Loucy (cell line): ENCODE results near the gene SLC33A1.

Experiments
- H2AFZ ChIP-seq: fragments of 200-600 bp; sonication (generic); 2 replicates; pipeline ENCODE4 v1.6.0; 2016; ENCODE audit warnings: antibody characterized with exemption, mild to moderate bottlenecking, low read length, moderate library complexity
- H3F3A ChIP-seq: fragments of 200-600 bp; 2 replicates; pipeline ENCODE4 v1.6.0; 2016; ENCODE audit warnings: antibody characterized with exemption, low read depth, mild to moderate bottlenecking
- H3K27me3 ChIP-seq: fragments of 200-600 bp; sonication (generic); 2 replicates; pipeline ENCODE4 v1.6.1; 2014; ENCODE audit warnings: low read length, mild to moderate bottlenecking; ENCODE audit not compliant: insufficient read depth, poor library complexity, severe bottlenecking
- H3K36me3 ChIP-seq: fragments of 200-600 bp; sonication (generic); 2 replicates; pipeline ENCODE4 v1.6.1; 2016; ENCODE audit warnings: low read length; ENCODE audit not compliant: insufficient read depth
- H3K4me1 ChIP-seq: fragments of 200-600 bp; sonication (generic); 2 replicates; pipeline ENCODE4 v1.5.1; 2014; ENCODE audit warnings: low read length, mild to moderate bottlenecking; ENCODE audit not compliant: insufficient read depth, poor library complexity, severe bottlenecking
- H3K4me2 ChIP-seq: fragments of 200-600 bp; sonication (generic); 2 replicates; pipeline ENCODE4 v1.6.0; 2014; ENCODE audit warnings: antibody characterized with exemption, low read length, low read depth, mild to moderate bottlenecking; ENCODE audit not compliant: poor library complexity, severe bottlenecking
- H3K4me3 ChIP-seq: fragments of 200-600 bp; sonication (generic); 2 replicates; pipeline ENCODE4 v1.5.1; 2014; ENCODE audit warnings: low read length, mild to moderate bottlenecking, mixed read lengths; ENCODE audit not compliant: poor library complexity, severe bottlenecking
- H3K79me2 ChIP-seq: fragments of 200-600 bp; sonication (generic); 2 replicates; pipeline ENCODE4 v1.6.1; 2014; ENCODE audit warnings: low read length; ENCODE audit not compliant: insufficient read depth
- H3K9ac ChIP-seq: fragments of 200-600 bp; sonication (generic); 2 replicates; pipeline ENCODE4 v1.6.0; 2014; ENCODE audit warnings: mild to moderate bottlenecking, low read depth, low read length, moderate library complexity; ENCODE audit not compliant: poor library complexity, severe bottlenecking
- H3K9me2 ChIP-seq: fragments of 200-600 bp; sonication (generic); replicated peaks from 2 replicates; pipeline ENCODE4 v1.6.1; 2016; ENCODE audit warnings: low read depth, low read length, mixed read lengths
- H3K9me3 ChIP-seq: fragments of 200-600 bp; sonication (generic); 2 replicates; pipeline ENCODE4 v1.6.1; 2014; ENCODE audit warnings: mild to moderate bottlenecking, antibody characterized with exemption, low read length, low read depth; ENCODE audit not compliant: insufficient read depth
- H4K20me1 ChIP-seq: fragments of 200-600 bp; sonication (generic); 2 replicates; pipeline ENCODE4 v1.6.0; 2014; ENCODE audit warnings: antibody characterized with exemption, low read length, mild to moderate bottlenecking; ENCODE audit not compliant: insufficient read depth, poor library complexity, severe bottlenecking
- EZH2phosphoT487 ChIP-seq: fragments of 200-600 bp; IDR thresholded peaks from 2 replicates; pipeline ENCODE4 v1.6.1; 2018; ENCODE audit warnings: antibody characterized with exemption, mild to moderate bottlenecking, moderate library complexity, borderline replicate concordance
- TF ChIP-seq, protein P1 (sequence below): fragments of 200-600 bp; sonication (generic); conservative IDR thresholded peaks from 2 replicates; pipeline ENCODE4 v1.5.1; 2014; ENCODE audit warnings: mild to moderate bottlenecking, antibody characterized with exemption, low read length

The SLC33A1 gene

DNA sequence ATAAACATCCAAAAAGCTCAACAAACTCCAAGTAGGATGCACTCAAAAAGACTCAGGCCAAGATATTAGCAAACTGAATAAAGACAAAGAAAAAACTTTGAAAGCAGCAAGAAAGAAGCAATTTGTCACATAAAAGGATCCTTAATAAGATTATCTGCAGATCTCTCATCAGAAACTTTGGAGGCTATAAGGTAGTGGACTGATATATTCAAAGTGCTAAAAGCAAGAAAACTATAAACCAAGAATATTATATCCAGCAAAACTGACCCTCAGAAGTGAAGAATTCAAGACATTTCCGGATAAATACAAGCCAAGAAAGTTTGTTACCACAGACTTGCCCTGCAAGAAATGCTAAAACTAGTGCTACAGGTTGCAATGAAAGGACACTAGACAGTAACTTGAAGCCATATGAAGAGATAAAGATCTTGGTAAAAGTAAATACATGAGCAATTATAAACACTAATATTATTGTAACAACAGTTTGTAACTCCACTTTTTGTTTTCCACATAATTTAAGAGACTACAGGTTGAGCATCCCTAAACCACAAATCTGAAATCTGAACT is 71.8 kb downstream of the SLC33A1 start:
- Histone ChIP-seq H3K79me2 (no peaks in the 10 kb centered on the region), H4K20me1 (no peaks in the 10 kb centered on the region), H3K9me2 (no peaks in the 10 kb centered on the region), H3K27me3 (no peaks in the 10 kb centered on the region), H3K9me3 (peaks cover 9% of the 10 kb centered on the region), H3K4me3 (no peak overlapping the region), H3K4me2 (no peak overlapping the region), H2AFZ (no peak overlapping the region), H3K4me1 (peaks cover 8% of the 10 kb centered on the region), H3K36me3 (no peaks in the 10 kb centered on the region; the same call in 1 of the 2 replicates), H3K9ac (no peak overlapping the region), H3F3A (no peaks in the 10 kb centered on the region)
- TF ChIP-seq, protein P1, sequence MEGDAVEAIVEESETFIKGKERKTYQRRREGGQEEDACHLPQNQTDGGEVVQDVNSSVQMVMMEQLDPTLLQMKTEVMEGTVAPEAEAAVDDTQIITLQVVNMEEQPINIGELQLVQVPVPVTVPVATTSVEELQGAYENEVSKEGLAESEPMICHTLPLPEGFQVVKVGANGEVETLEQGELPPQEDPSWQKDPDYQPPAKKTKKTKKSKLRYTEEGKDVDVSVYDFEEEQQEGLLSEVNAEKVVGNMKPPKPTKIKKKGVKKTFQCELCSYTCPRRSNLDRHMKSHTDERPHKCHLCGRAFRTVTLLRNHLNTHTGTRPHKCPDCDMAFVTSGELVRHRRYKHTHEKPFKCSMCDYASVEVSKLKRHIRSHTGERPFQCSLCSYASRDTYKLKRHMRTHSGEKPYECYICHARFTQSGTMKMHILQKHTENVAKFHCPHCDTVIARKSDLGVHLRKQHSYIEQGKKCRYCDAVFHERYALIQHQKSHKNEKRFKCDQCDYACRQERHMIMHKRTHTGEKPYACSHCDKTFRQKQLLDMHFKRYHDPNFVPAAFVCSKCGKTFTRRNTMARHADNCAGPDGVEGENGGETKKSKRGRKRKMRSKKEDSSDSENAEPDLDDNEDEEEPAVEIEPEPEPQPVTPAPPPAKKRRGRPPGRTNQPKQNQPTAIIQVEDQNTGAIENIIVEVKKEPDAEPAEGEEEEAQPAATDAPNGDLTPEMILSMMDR, result no peak
- TF ChIP-seq EZH2phosphoT487, result no peak

DNA sequence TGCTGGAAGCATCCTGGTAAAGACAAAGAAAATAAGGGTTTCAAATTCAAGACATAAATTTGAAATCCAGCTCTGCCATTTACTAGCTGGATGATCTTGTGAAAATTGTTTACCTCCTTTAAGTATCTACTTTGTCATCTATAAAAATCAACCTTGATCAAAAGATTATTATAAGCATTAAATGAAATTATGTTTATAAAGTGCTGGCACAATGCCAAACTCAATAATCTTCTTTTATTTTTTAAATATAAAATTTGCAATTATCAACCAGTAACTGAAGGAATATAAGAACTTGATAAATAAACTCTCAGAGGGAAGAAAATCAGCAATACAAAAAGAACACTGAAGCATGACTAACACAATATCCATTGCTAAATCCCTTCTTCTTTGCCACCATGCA is 73.9 kb downstream of the SLC33A1 start:
- no peaks in the 10 kb centered on the region for H3K79me2 ChIP-seq
- no peak overlapping the region for H3K4me2 ChIP-seq
- H4K20me1 ChIP-seq, result no peaks in the 10 kb centered on the region
- H3K4me3 ChIP-seq, result no peak overlapping the region
- peaks cover 2% of the 10 kb centered on the region; the same call in 1 of the 2 replicates for H3K36me3 ChIP-seq
- no peaks in the 10 kb centered on the region for H3K9me2 ChIP-seq
- H3K9me3 ChIP-seq, result peaks cover 9% of the 10 kb centered on the region
- H3K4me1 ChIP-seq, result no peaks in the 10 kb centered on the region
- H2AFZ ChIP-seq, result no peak overlapping the region
- TF ChIP-seq, protein P1, result no peak
- TF ChIP-seq EZH2phosphoT487, result no peak
- no peak overlapping the region for H3K9ac ChIP-seq
- no peaks in the 10 kb centered on the region for H3K27me3 ChIP-seq
- no peaks in the 10 kb centered on the region for H3F3A ChIP-seq

DNA sequence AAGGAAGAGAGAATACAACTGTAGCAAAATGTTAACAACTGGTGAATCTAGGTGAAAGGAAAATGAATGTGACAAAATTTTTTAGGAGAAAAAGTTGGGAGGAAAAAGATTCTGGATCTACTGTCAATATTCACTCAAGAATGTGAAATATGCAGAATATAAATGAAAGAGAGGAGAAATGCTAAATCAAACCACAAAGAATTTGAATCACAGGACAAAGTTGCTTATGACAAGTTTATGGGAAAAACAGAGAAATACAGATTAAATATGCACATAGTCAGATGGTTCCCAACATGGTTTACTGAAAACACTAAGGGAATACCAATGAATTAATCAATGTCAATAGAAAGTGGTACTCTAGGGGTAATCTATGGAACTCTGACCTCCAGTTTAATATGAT is 75.8 kb downstream of the SLC33A1 start:
- Histone ChIP-seq H2AFZ (no peak overlapping the region), H3K4me1 (no peaks in the 10 kb centered on the region), H3F3A (no peaks in the 10 kb centered on the region), H3K4me2 (no peak overlapping the region), H3K9ac (no peak overlapping the region), H3K9me2 (no peaks in the 10 kb centered on the region), H3K79me2 (no peaks in the 10 kb centered on the region), H3K36me3 (peaks cover 2% of the 10 kb centered on the region; the same call in 1 of the 2 replicates), H4K20me1 (no peaks in the 10 kb centered on the region), H3K9me3 (peaks cover 9% of the 10 kb centered on the region), H3K4me3 (no peak overlapping the region), H3K27me3 (no peaks in the 10 kb centered on the region)
- TF ChIP-seq, protein P1, result no peak
- no peak for TF ChIP-seq EZH2phosphoT487
